GM15510 (cell line): ENCODE results near the gene RPL4.

ENCODE experiments used
- POLR2A ChIP-seq: IDR thresholded peaks from 3 replicates; pipeline ENCODE4 v1.6.1; 2011; ENCODE audit warnings: borderline replicate concordance; ENCODE audit not compliant: insufficient read length; ENCODE audit errors: extremely low read depth

The RPL4 gene

GRCh38 chr15:66497502-66498455 is 6.9 kb downstream of the RPL4 start, which contains the start of gene SNAPC5:
Gene SNAPC5 (minus strand): TSS chr15:66497762. CDS start chr15:66497731, 31 bp downstream.
- peak; percentile 74 for TF ChIP-seq POLR2A

- TF ChIP-seq POLR2A = no peak
Observed at GRCh38 chr15:66496951-66497501, 7.6 kb downstream of the RPL4 start.

DNA sequence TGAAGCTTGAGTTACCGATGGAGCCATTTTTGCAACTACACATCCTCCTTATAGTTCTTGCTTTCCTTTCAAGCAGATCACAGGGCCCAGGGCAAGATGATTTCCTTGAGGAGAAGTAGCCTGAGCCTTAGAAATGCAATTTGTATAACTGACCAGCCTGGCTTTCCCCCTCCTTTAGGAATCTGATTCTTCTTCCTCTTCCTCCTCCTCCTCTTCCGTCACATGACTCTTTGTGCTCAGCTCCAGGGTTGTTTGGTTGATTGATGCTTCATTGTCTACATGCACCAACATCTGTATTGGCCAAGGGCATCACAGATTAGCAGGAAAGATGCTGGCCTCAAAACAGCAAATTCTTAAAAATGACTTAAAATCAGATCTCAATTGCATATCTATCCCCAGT is 10.4 kb downstream of the RPL4 start:
- no peak for TF ChIP-seq POLR2A

DNA sequence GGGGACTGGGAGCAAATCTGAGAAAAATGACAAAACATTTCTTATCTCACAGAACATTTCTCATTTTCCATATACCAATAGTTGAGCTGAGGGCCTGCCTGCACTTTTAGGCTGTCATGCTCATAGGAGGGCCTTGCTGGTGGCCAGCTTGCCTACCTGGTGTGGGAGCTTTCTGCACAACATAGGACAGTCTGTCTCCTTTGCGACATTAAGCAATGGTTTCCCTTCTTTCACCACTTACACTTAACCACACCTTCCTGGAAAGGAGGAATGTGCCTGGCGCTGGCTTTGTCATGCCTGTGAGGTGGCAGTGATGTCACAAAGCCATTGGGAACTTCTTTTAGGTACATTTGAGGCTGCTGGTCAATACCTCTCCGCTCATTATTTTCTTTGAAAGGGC is 12.8 kb downstream of the RPL4 start:
- no peak for TF ChIP-seq POLR2A

DNA sequence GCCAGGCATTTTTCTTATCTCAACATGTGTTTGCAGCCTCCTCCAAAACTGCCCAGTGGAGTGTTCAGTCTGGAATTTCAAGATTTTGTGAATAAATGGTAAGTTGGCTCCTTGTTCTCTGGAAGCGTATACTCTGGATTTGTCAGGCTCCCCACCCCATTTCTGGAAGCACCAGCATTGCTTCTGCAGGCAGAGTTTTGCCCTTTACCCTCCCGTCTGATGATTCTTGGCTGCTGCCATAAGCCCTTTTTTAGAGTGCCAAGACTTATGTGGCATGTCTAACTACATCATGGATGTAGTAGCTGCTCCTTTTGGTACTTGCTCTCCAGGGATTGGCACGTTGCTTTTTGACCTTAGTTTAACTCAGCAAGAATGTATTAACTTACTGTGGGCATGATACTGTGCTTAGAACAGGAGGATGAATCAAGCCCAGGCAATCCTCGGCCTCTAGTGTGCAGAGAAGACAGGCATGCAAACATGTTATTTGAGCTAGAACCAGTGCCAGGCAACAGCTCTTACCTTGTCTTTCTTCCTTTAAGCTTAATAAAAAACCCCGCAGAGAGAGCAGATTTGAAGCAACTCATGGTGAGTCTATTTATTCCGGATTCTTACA is 15.4 kb downstream of the RPL4 start:
- no peak for TF ChIP-seq POLR2A

- TF ChIP-seq POLR2A = no peak
Observed at GRCh38 chr15:66488525-66488924, 16.1 kb downstream of the RPL4 start.

DNA sequence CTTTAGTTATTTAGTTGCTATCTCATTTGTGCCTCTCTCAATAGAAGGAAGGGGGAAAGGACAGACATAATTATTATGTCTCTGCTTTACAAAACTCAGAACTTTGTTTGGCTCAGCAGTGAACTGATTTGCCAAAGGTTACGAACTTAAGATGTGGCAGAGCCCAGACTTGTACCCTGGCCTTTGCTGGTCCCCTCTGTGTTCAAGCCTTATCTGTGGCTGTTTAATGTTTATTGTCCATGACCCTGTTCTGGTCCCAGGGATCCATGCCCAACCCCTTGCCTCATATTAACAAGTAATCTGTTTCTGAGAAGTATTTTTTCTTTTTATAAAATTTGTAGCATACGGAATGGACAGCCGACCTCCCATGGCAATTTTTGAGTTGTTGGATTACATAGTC is 17.8 kb downstream of the RPL4 start:
- TF ChIP-seq POLR2A = no peak

GRCh38 chr15:66484539-66485112 is 20.0 kb downstream of the RPL4 start:
- no peak for TF ChIP-seq POLR2A

- TF ChIP-seq POLR2A = no peak
Observed at GRCh38 chr15:66483131-66483566, 21.5 kb downstream of the RPL4 start.

DNA sequence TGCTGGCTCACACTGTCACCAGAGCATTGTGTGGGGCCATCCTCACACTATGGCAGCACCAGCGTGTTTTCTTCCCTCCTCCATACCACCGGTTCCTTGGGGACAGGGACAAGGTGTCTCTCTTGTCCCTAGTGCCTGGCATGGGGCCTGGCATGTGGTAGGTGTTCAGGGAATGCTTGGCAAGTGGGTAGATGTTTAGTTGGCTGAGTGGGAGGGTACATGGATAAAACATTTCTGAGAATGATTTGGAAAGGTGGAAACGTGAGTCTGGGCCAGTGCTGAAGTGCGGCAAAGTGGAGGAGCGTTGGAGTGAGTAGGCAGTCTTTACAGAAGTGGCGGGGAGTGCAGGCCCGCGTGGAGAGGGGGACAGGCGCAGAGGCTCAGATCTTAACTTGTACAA is 22.1 kb downstream of the RPL4 start:
- TF ChIP-seq POLR2A = no peak

GRCh38 chr15:66481107-66481856 is 23.4 kb downstream of the RPL4 start:
- TF ChIP-seq POLR2A = no peak

- TF ChIP-seq POLR2A = no peak
Observed at GRCh38 chr15:66480267-66480666, 24.4 kb downstream of the RPL4 start.

- TF ChIP-seq POLR2A = no peak
Observed at GRCh38 chr15:66477011-66477410, 27.6 kb downstream of the RPL4 start.

GRCh38 chr15:66476535-66476934 is 28.1 kb downstream of the RPL4 start:
- no peak for TF ChIP-seq POLR2A
